HepG2 (cell line): ENCODE results near the gene ATAD3C. TPM values are rescaled to one million over a fixed set of nuclear protein-coding genes. Genes with fewer than 3 reads are reported as not detected.
A peak's percentile ranks its signal among the peaks of the same experiment; 100 is the strongest.

ENCODE experiments used
- BRD4 ChIP-seq: sonication (generic); formaldehyde crosslinking; IDR thresholded peaks from 2 replicates; pipeline ENCODE4 v1.4.0; 2020; ENCODE audit warnings: missing genetic modification reagents
- CBX5 ChIP-seq: sonication (generic); formaldehyde crosslinking; IDR thresholded peaks from 2 replicates; pipeline ENCODE4 v1.4.0; 2020; ENCODE audit warnings: missing genetic modification reagents, borderline replicate concordance
- CEBPZ ChIP-seq: IDR thresholded peaks from 2 replicates; pipeline ENCODE4 v1.6.1; 2012; ENCODE audit warnings: low read length, improper control_type of control experiment
- CHCHD3 ChIP-seq: sonication (generic); formaldehyde crosslinking; IDR thresholded peaks from 2 replicates; pipeline ENCODE4 v1.8.0; 2022; ENCODE audit warnings: mild to moderate bottlenecking, missing genetic modification reagents, moderate library complexity
- GMEB2 ChIP-seq: IDR thresholded peaks from 2 replicates; pipeline ENCODE4 v1.6.1; 2016; ENCODE audit warnings: missing biosample characterization, missing genetic modification reagents, low read depth
- HBP1 ChIP-seq: IDR thresholded peaks from 2 replicates; pipeline ENCODE4 v1.6.1; 2016; ENCODE audit warnings: low read depth, control low read depth
- KDM2A ChIP-seq: sonication (generic); formaldehyde crosslinking; IDR thresholded peaks from 2 replicates; pipeline ENCODE4 v1.4.0; 2020; ENCODE audit warnings: low read depth, missing genetic modification reagents, borderline replicate concordance
- KDM5A ChIP-seq: fragments of 200-600 bp; sonication (generic); IDR thresholded peaks from 2 replicates; pipeline ENCODE4 v1.7.0; 2018; ENCODE audit warnings: antibody characterized with exemption, mild to moderate bottlenecking, low read length, borderline replicate concordance
- KDM6A ChIP-seq: IDR thresholded peaks from 2 replicates; pipeline ENCODE4 v1.6.1; 2016; ENCODE audit warnings: low read depth
- KMT2A ChIP-seq: sonication (generic); formaldehyde crosslinking; IDR thresholded peaks from 2 replicates; pipeline ENCODE4 v1.4.0; 2020; ENCODE audit warnings: missing genetic modification reagents
- MXD4 ChIP-seq: IDR thresholded peaks from 2 replicates; pipeline ENCODE4 v1.6.1; 2016; ENCODE audit warnings: mild to moderate bottlenecking, missing biosample characterization, missing genetic modification reagents
- MYNN ChIP-seq: sonication (generic); formaldehyde crosslinking; IDR thresholded peaks from 2 replicates; pipeline ENCODE4 v1.4.0; 2020; ENCODE audit warnings: mild to moderate bottlenecking, low read depth, missing genetic modification reagents
- THAP8 ChIP-seq: sonication (generic); formaldehyde crosslinking; IDR thresholded peaks from 2 replicates; pipeline ENCODE4 v1.5.1; 2020; ENCODE audit warnings: missing genetic modification reagents, mild to moderate bottlenecking, borderline replicate concordance
- THRA ChIP-seq: sonication (generic); formaldehyde crosslinking; IDR thresholded peaks from 2 replicates; pipeline ENCODE4 v1.4.0; 2020; ENCODE audit warnings: missing genetic modification reagents, borderline replicate concordance
- ZNF10 ChIP-seq: sonication (generic); formaldehyde crosslinking; IDR thresholded peaks from 2 replicates; pipeline ENCODE4 v1.4.0; 2020; ENCODE audit warnings: mild to moderate bottlenecking, low read depth, missing genetic modification reagents, borderline replicate concordance
- ZNF17 ChIP-seq: sonication (generic); formaldehyde crosslinking; IDR thresholded peaks from 2 replicates; pipeline ENCODE4 v1.5.0; 2020; ENCODE audit warnings: mild to moderate bottlenecking, missing genetic modification reagents
- ZNF180 ChIP-seq: sonication (generic); formaldehyde crosslinking; IDR thresholded peaks from 2 replicates; pipeline ENCODE4 v1.4.0; 2020; ENCODE audit warnings: low read depth, missing genetic modification reagents, borderline replicate concordance
- ZNF224 ChIP-seq: sonication (generic); formaldehyde crosslinking; IDR thresholded peaks from 2 replicates; pipeline ENCODE4 v1.5.0; 2020; ENCODE audit warnings: mild to moderate bottlenecking, missing genetic modification reagents
- ZNF24 ChIP-seq: fragments of 450-650 bp; IDR thresholded peaks from 2 replicates; pipeline ENCODE4 v1.6.1; 2017; ENCODE audit warnings: antibody characterized with exemption, mild to moderate bottlenecking
- ZNF260 ChIP-seq: sonication (generic); formaldehyde crosslinking; IDR thresholded peaks from 2 replicates; pipeline ENCODE4 v1.4.0; 2020; ENCODE audit warnings: missing genetic modification reagents, low read depth, mild to moderate bottlenecking, borderline replicate concordance
- ZNF30 ChIP-seq: sonication (generic); formaldehyde crosslinking; IDR thresholded peaks from 2 replicates; pipeline ENCODE4 v1.5.0; 2020; ENCODE audit warnings: mild to moderate bottlenecking, missing genetic modification reagents
- ZNF337 ChIP-seq: sonication (generic); formaldehyde crosslinking; IDR thresholded peaks from 2 replicates; pipeline ENCODE4 v1.5.1; 2020; ENCODE audit warnings: missing genetic modification reagents, low read depth, mild to moderate bottlenecking, borderline replicate concordance
- polyA plus RNA-seq, 8 experiments: library from polyadenylated mRNA; depleted of rRNA in 3 of 8; stranded (reverse) in 7 of 8; unstranded in 1 of 8; fragments of >200 nt; fragmentation: Illumina TruSeq in 4 of 8; extraction: Trizol in 4 of 8; gene quantifications; 2 replicates each; pipeline versions ENCODE4 v1.2.1 to v1.2.3, GENCODE V29; 2011 to 2016; ENCODE audit warnings: low read depth in 4 of 8, missing spikeins in 1 of 8, mixed read lengths in 1 of 8; ENCODE audit not compliant: insufficient read depth in 1 of 8
- total RNA-seq, 5 experiments: library from RNA; depleted of rRNA; stranded (reverse); fragments of >200 nt; fragmentation: Illumina TruSeq; extraction: Trizol; gene quantifications; 2 replicates each; pipeline ENCODE4 v1.2.3, GENCODE V29; 2016; ENCODE audit warnings: low read depth in 1 of 5

Gene ATAD3C
- total and polyA plus RNA-seq, 2 of the 13 experiments (the other 11 are each of a cell fraction or from before 2014, with no cell fraction given), result 2.4 to 3.2 TPM

GRCh38 chr1:1431845-1432273 is 17.6 kb upstream of the ATAD3C start (continued):
- TF ChIP-seq THRA (CRISPR knock-in tag) (peak; percentile 71), ZNF180 (CRISPR knock-in tag) (no peak), KDM5A (no peak), HBP1 (CRISPR knock-in tag) (no peak), GMEB2 (CRISPR knock-in tag) (no peak), ZNF17 (CRISPR knock-in tag) (no peak), KDM2A (CRISPR knock-in tag) (peak; percentile 80), MYNN (CRISPR knock-in tag) (peak; percentile 75; the same call in 1 of the 2 replicates), KDM6A (CRISPR knock-in tag) (no peak), ZNF260 (no peak), THAP8 (CRISPR knock-in tag) (no peak), ZNF30 (CRISPR knock-in tag) (no peak), ZNF10 (no peak), MXD4 (CRISPR knock-in tag) (no peak), ZNF337 (CRISPR knock-in tag) (peak; percentile 84; the same call in 1 of the 2 replicates), BRD4 (CRISPR knock-in tag) (peak; percentile 13; the same call in 1 of the 2 replicates), ZNF24 (no peak), CHCHD3 (CRISPR knock-in tag) (no peak), CEBPZ (no peak), ZNF224 (CRISPR knock-in tag) (no peak), KMT2A (CRISPR knock-in tag) (no peak), CBX5 (peak; percentile 82; the same call in 1 of the 2 replicates)
